SK-N-SH treated with all-trans-retinoic acid at 6 μM for 48 hours (cell line): Measurements from ENCODE around the gene PPP2R3C.

Experiments used
- ARNTL ChIP-seq: fragments of 450-650 bp; formaldehyde crosslinking; IDR thresholded peaks from 2 replicates; pipeline ENCODE4 v1.5.0; 2020; ENCODE audit warnings: low read depth, mild to moderate bottlenecking, moderate library complexity, borderline replicate concordance
- CREB5 ChIP-seq: fragments of 250-450 bp; sonication (Bioruptor Pico); IDR thresholded peaks from 2 replicates; pipeline ENCODE4 v1.5.1; 2020; ENCODE audit warnings: low read depth, mild to moderate bottlenecking, moderate library complexity
- ESRRG ChIP-seq: fragments of 250-450 bp; sonication (Bioruptor Pico); IDR thresholded peaks from 2 replicates; pipeline ENCODE4 v1.6.1; 2021; ENCODE audit warnings: mild to moderate bottlenecking
- GLIS3 ChIP-seq: fragments of 250-450 bp; sonication (Bioruptor Pico); IDR thresholded peaks from 2 replicates; pipeline ENCODE4 v1.5.0; 2020; ENCODE audit warnings: mild to moderate bottlenecking, moderate library complexity
- ISL1 ChIP-seq: fragments of 250-450 bp; sonication (Bioruptor Pico); IDR thresholded peaks from 2 replicates; pipeline ENCODE4 v2.1.2; 2022; ENCODE audit warnings: mild to moderate bottlenecking, moderate library complexity
- OSR1 ChIP-seq: fragments of 250-450 bp; sonication (Bioruptor Pico); IDR thresholded peaks from 2 replicates; pipeline ENCODE4 v1.8.0; 2022; ENCODE audit warnings: moderate library complexity, mild to moderate bottlenecking, inconsistent platforms
- PPARA ChIP-seq: fragments of 250-450 bp; sonication (Bioruptor Pico); IDR thresholded peaks from 2 replicates; pipeline ENCODE4 v1.5.0; 2020; ENCODE audit warnings: mild to moderate bottlenecking, borderline replicate concordance
- TCF4 ChIP-seq: fragments of 250-450 bp; sonication (Bioruptor Pico); IDR thresholded peaks from 2 replicates; pipeline ENCODE4 v1.8.0; 2021; ENCODE audit warnings: mild to moderate bottlenecking, moderate library complexity, borderline replicate concordance
- ZFP3 ChIP-seq: fragments of 250-450 bp; sonication (Bioruptor Pico); IDR thresholded peaks from 2 replicates; pipeline ENCODE4 v1.5.0; 2020; ENCODE audit warnings: mild to moderate bottlenecking, moderate library complexity
- ZFP30 ChIP-seq: fragments of 450-650 bp; formaldehyde crosslinking; IDR thresholded peaks from 2 replicates; pipeline ENCODE4 v1.5.0; 2022; ENCODE audit warnings: mild to moderate bottlenecking, moderate library complexity
- ZNF70 ChIP-seq: fragments of 450-650 bp; formaldehyde crosslinking; IDR thresholded peaks from 2 replicates; pipeline ENCODE4 v1.5.0; 2020; ENCODE audit warnings: mild to moderate bottlenecking, moderate library complexity
- TF ChIP-seq, protein P1 (sequence below): fragments of 250-450 bp; sonication (Bioruptor Pico); IDR thresholded peaks from 2 replicates; pipeline ENCODE4 v1.5.0; 2020; ENCODE audit warnings: mild to moderate bottlenecking, moderate library complexity

DNA sequence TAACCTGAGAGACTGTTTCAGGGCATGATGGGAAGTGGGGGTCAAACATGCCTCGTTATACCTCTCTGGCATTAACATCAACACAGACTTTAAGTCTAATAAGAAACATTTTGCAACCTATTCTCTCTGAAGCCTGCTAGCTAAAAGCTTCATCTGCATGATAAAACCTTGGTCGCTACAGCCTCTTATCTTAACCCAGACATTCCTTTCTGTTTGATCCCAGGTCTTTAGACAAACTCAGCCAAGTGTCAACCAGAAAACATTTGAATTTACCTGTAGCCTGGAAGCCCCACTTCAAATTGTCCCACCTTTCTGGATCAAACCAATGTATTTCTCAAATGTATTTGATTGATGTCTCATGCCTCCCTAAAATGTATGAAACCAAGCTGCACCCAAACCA is 9.1 kb downstream of the PPP2R3C start:
- TF ChIP-seq CREB5 (CRISPR knock-in tag) (no peak), ESRRG (CRISPR knock-in tag) (no peak), ISL1 (CRISPR knock-in tag) (no peak), ARNTL (CRISPR knock-in tag) (no peak), TCF4 (no peak), OSR1 (CRISPR knock-in tag) (no peak), ZNF70 (no peak), GLIS3 (no peak), ZFP30 (CRISPR knock-in tag) (no peak), PPARA (CRISPR knock-in tag) (no peak), ZFP3 (no peak)
- TF ChIP-seq, protein P1, sequence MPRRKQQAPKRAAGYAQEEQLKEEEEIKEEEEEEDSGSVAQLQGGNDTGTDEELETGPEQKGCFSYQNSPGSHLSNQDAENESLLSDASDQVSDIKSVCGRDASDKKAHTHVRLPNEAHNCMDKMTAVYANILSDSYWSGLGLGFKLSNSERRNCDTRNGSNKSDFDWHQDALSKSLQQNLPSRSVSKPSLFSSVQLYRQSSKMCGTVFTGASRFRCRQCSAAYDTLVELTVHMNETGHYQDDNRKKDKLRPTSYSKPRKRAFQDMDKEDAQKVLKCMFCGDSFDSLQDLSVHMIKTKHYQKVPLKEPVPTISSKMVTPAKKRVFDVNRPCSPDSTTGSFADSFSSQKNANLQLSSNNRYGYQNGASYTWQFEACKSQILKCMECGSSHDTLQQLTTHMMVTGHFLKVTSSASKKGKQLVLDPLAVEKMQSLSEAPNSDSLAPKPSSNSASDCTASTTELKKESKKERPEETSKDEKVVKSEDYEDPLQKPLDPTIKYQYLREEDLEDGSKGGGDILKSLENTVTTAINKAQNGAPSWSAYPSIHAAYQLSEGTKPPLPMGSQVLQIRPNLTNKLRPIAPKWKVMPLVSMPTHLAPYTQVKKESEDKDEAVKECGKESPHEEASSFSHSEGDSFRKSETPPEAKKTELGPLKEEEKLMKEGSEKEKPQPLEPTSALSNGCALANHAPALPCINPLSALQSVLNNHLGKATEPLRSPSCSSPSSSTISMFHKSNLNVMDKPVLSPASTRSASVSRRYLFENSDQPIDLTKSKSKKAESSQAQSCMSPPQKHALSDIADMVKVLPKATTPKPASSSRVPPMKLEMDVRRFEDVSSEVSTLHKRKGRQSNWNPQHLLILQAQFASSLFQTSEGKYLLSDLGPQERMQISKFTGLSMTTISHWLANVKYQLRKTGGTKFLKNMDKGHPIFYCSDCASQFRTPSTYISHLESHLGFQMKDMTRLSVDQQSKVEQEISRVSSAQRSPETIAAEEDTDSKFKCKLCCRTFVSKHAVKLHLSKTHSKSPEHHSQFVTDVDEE (CRISPR knock-in tag), result no peak
